HG03039 (cell line): ENCODE data around the gene UBE2A.

Source experiments
- ATAC-seq: cut with Tn5 transposase; IDR thresholded peaks from one replicate; pipeline ENCODE4 v1.9.1; 2021; ENCODE audit warnings: mild to moderate bottlenecking, moderate library complexity; ENCODE audit not compliant: unreplicated experiment

Gene UBE2A

GRCh38 chrX:119606280-119607017, 32.1 kb downstream of the UBE2A start, which contains the start of gene NKRF:
Gene NKRF (minus strand): TSS chrX:119606424.
- ATAC-seq = peak; percentile 69

GRCh38 chrX:119607018-119607389, 32.6 kb downstream of the UBE2A start:
- ATAC-seq = no peak

GRCh38 chrX:119614776-119615175, 40.4 kb downstream of the UBE2A start:
- ATAC-seq = no peak

- peak; percentile 53 for ATAC-seq
Observed at GRCh38 chrX:119617517-119618164, 43.3 kb downstream of the UBE2A start.

GRCh38 chrX:119618439-119618838, 44.1 kb downstream of the UBE2A start:
- ATAC-seq = no peak

- no peak for ATAC-seq
Observed at GRCh38 chrX:119622356-119623232, 48.2 kb downstream of the UBE2A start.

GRCh38 chrX:119624417-119624816, 50.1 kb downstream of the UBE2A start:
- no peak for ATAC-seq

- no peak for ATAC-seq
Observed at GRCh38 chrX:119624951-119625668, 50.7 kb downstream of the UBE2A start.

- no peak for ATAC-seq
Observed at GRCh38 chrX:119625843-119626242, 51.5 kb downstream of the UBE2A start.
